ENCODE measurements around the gene VTI1B. TPM values are rescaled to one million over a fixed set of nuclear protein-coding genes. Genes with fewer than 3 reads are reported as not detected.
"Not testable (repeated sequence)": the region's sequence is repeated elsewhere in the genome, so short reads cannot be mapped to it uniquely, and the experiment has no call there.

Gene VTI1B
- total RNA-seq, 4 donors from 2014 or later: 78.5 to 104 (median 83.3) TPM

GRCh38 chr14:67704484-67705089 is 30.2 kb upstream of the VTI1B start:
- intact Hi-C loops (cut with DNase I): loop anchor here (5.0 to 10.0 kb wide), 2 partner anchors 120 to 277 kb away; no protein-coding TSS in a partner anchor

GRCh38 chr14:67703997-67704396 is 29.6 kb upstream of the VTI1B start:
- H3K9me3 ChIP-seq: no peaks in the 10 kb centered on the region
- DNase-seq (ENCODE audit: extremely low spot score): no peak
- no peak for TF ChIP-seq POLR2AphosphoS5 (IDR thresholded peaks at IDR 0.05)
- TF ChIP-seq CTCF (IDR thresholded peaks at IDR 0.05): no peak
- TF ChIP-seq POLR2A (IDR thresholded peaks at IDR 0.05; ENCODE audit: low read depth): no peak
- TF ChIP-seq EP300 (IDR thresholded peaks at IDR 0.05): no peak
- intact Hi-C loops (cut with DNase I): loop anchor here (5.0 to 10.0 kb wide), 2 partner anchors 119 to 277 kb away; no protein-coding TSS in a partner anchor
- no peak overlapping the region for H3K4me3 ChIP-seq
- no peaks in the 10 kb centered on the region for H3K4me1 ChIP-seq
- WGBS: 42% methylated on average over 3 of the region's 3 CpGs
- H3K36me3 ChIP-seq: no peaks in the 10 kb centered on the region
- H3K27me3 ChIP-seq: no peaks in the 10 kb centered on the region
- no peak overlapping the region for H3K27ac ChIP-seq (replicated peaks in 1 of 4)

More at GRCh38 chr14:67704484-67705089, 30.2 kb upstream of the VTI1B start:
- Histone ChIP-seq H3K27ac (replicated peaks in 1 of 4) (no peak overlapping the region), H3K27me3 (no peaks in the 10 kb centered on the region), H3K36me3 (no peaks in the 10 kb centered on the region), H3K4me3 (no peak overlapping the region), H3K9me3 (no peaks in the 10 kb centered on the region), H3K4me1 (no peaks in the 10 kb centered on the region)
- WGBS: 0% methylated on average over 3 of the region's 3 CpGs
- DNase-seq (ENCODE audit: extremely low spot score): no peak
- TF ChIP-seq POLR2A (IDR thresholded peaks at IDR 0.05; ENCODE audit: low read depth) (no peak), CTCF (IDR thresholded peaks at IDR 0.05) (peak; percentile 53 to 77 (median 72))

DNA sequence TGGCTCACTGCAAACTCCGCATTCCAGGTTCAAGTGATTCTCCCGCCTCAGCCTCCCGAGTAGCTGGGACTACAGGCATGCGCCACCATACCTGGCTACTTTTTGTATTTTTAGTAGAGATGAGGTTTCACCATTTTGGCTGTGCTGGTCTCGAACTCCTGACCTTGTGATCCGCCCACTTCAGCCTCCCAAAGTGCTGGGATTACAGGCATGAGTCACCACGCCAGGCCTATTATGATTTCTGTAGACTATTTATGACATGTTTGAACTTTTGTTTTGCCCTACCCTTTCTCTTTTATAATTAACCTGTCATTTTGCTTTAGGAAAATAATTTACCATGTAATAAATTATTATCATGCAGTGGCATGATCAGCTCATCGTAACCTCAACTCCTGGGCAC is 27.1 kb upstream of the VTI1B start, which contains the start of gene RDH12:
RDH12 (plus strand) TSS at position 395 of the 400 bp plus-strand sequence. CDS start 20,757 bp downstream, outside the sequence.
- H3K9me3 ChIP-seq; H3K27ac ChIP-seq (replicated peaks in 1 of 4); H3K36me3 ChIP-seq; H3K4me1 ChIP-seq; H3K4me3 ChIP-seq; DNase-seq (ENCODE audit: extremely low spot score); H3K27me3 ChIP-seq: not testable (repeated sequence)
- intact Hi-C loops (cut with DNase I): loop anchor here (5.0 to 10.0 kb wide), 2 partner anchors 117 to 274 kb away; no protein-coding TSS in a partner anchor
- 88% methylated on average over 8 of the region's 8 CpGs for WGBS

GRCh38 chr14:67698179-67698578 is 23.7 kb upstream of the VTI1B start:
- no peak overlapping the region for H3K4me3 ChIP-seq
- 67% methylated on average over 1 of the region's 1 CpG for WGBS
- TF ChIP-seq POLR2A (IDR thresholded peaks at IDR 0.05; ENCODE audit: low read depth) (no peak), EP300 (IDR thresholded peaks at IDR 0.05) (no peak), CTCF (IDR thresholded peaks at IDR 0.05) (no peak), POLR2AphosphoS5 (IDR thresholded peaks at IDR 0.05) (no peak)
- no peak overlapping the region for H3K27ac ChIP-seq (replicated peaks in 1 of 4)
- no peaks in the 10 kb centered on the region for H3K36me3 ChIP-seq
- intact Hi-C loops (cut with DNase I): loop anchor here (5.0 kb wide), 1 partner anchor 81 kb away; the partner anchor contains the start of gene ARG2
- no peaks in the 10 kb centered on the region for H3K9me3 ChIP-seq
- no peaks in the 10 kb centered on the region for H3K27me3 ChIP-seq
- no peak for DNase-seq (ENCODE audit: extremely low spot score)
- peaks cover 4 to 24% (median 18%) of the 10 kb centered on the region in 4 donors for H3K4me1 ChIP-seq

GRCh38 chr14:67697006-67697405 is 22.6 kb upstream of the VTI1B start:
- peaks cover 4 to 27% (median 23%) of the 10 kb centered on the region in 4 donors for H3K4me1 ChIP-seq
- DNase-seq (ENCODE audit: extremely low spot score): no peak
- no peak for TF ChIP-seq POLR2A (IDR thresholded peaks at IDR 0.05; ENCODE audit: low read depth)
- no peak for TF ChIP-seq CTCF (IDR thresholded peaks at IDR 0.05)
- no peak for TF ChIP-seq EP300 (IDR thresholded peaks at IDR 0.05)
- TF ChIP-seq POLR2AphosphoS5 (IDR thresholded peaks at IDR 0.05): no peak
- intact Hi-C loops (cut with DNase I): loop anchor here (5.0 kb wide), 1 partner anchor 80 kb away; the partner anchor contains the start of gene ARG2
- 74% methylated on average over 4 of the region's 4 CpGs for WGBS
- no peaks in the 10 kb centered on the region for H3K9me3 ChIP-seq
- H3K27me3 ChIP-seq: no peaks in the 10 kb centered on the region
- no peak overlapping the region for H3K4me3 ChIP-seq
- peaks cover 2 to 10% (median 4%) of the 10 kb centered on the region in 4 donors for H3K36me3 ChIP-seq
- no peak overlapping the region for H3K27ac ChIP-seq (replicated peaks in 1 of 4)

All from esophagus muscularis mucosa (tissue), 4 donors.